CD4-positive, alpha-beta memory T cell (primary cell): ENCODE measurements around the gene ZBTB20. TPM values are rescaled to one million over a fixed set of nuclear protein-coding genes. Genes with fewer than 3 reads are reported as not detected.

ENCODE experiments used
- CTCF ChIA-PET: fragments of 350-600 bp; sonication (Branson Sonifier 250); formaldehyde crosslinking; loops from one replicate; lab custom pipeline; 2021; ENCODE audit warnings: inconsistent platforms; ENCODE audit not compliant: partially characterized antibody; lab: Charles Lee
- POLR2A ChIA-PET: fragments of 350-600 bp; sonication (Branson Sonifier 250); formaldehyde crosslinking; loops from one replicate; lab custom pipeline; 2021; ENCODE audit not compliant: partially characterized antibody; lab: Charles Lee
- DNase-seq, 5 donors: peaks; one replicate each; pipeline versions ENCODE4 v3.0.0 to v3.0.0-alpha.2; 2020 to 2022; ENCODE audit warnings: mixed read lengths in 1 of 5
- H3K27ac ChIP-seq: one replicate; pipeline ENCODE4 v1.7.0; 2013; ENCODE audit warnings: low read depth, low read length
- H3K27me3 ChIP-seq: 2 replicates; pipeline ENCODE4 v1.7.0; 2013; ENCODE audit warnings: mild to moderate bottlenecking, low read length, moderate library complexity; ENCODE audit not compliant: insufficient read depth
- H3K36me3 ChIP-seq: 2 replicates; pipeline ENCODE4 v1.7.0; 2013; ENCODE audit warnings: mild to moderate bottlenecking, low read length, moderate library complexity; ENCODE audit not compliant: insufficient read depth
- H3K4me1 ChIP-seq: 2 replicates; pipeline ENCODE4 v1.7.0; 2013; ENCODE audit warnings: mild to moderate bottlenecking, low read length, moderate library complexity; ENCODE audit not compliant: insufficient read depth
- H3K4me3 ChIP-seq, 2 donors: one replicate each; pipeline ENCODE4 v1.7.0; 2013; ENCODE audit warnings: low read length in 2 of 2, mild to moderate bottlenecking in 1 of 2
- H3K9me3 ChIP-seq, 2 donors: one replicate each; pipeline ENCODE4 v1.7.0; 2013; ENCODE audit warnings: low read length in 2 of 2, control low read depth in 1 of 2; ENCODE audit not compliant: control insufficient read depth in 1 of 2
- H3K27ac Mint-ChIP-seq, 7 donors: one replicate each; pipeline ENCODE4 v1.8.0; 2020 to 2021; ENCODE audit warnings: mixed read lengths in 7 of 7, mild to moderate bottlenecking in 6 of 7, inconsistent platforms in 3 of 7, moderate library complexity in 3 of 7
- H3K27me3 Mint-ChIP-seq, 2 donors: one replicate each; pipeline ENCODE4 v1.8.0; 2020 to 2021; ENCODE audit warnings: mixed read lengths in 2 of 2
- H3K36me3 Mint-ChIP-seq, 2 donors: one replicate each; pipeline ENCODE4 v1.8.0; 2020 to 2021; ENCODE audit warnings: mixed read lengths in 2 of 2, inconsistent platforms in 1 of 2, mild to moderate bottlenecking in 1 of 2
- H3K4me1 Mint-ChIP-seq, 4 donors: one replicate each; pipeline ENCODE4 v1.8.0; 2020 to 2021; ENCODE audit warnings: mixed read lengths in 4 of 4, mild to moderate bottlenecking in 1 of 4
- H3K4me3 Mint-ChIP-seq, 8 donors: one replicate each; pipeline ENCODE4 v1.8.0; 2020 to 2021; ENCODE audit warnings: mixed read lengths in 8 of 8, mild to moderate bottlenecking in 7 of 8, moderate library complexity in 6 of 8, inconsistent platforms in 3 of 8
- H3K9me3 Mint-ChIP-seq, 8 donors: one replicate each; pipeline ENCODE4 v1.8.0; 2020 to 2021; ENCODE audit warnings: mixed read lengths in 8 of 8, mild to moderate bottlenecking in 5 of 8, inconsistent platforms in 3 of 8, moderate library complexity in 1 of 8
- intact Hi-C: fragments of 100-400 bp; cut with micrococcal nuclease; formaldehyde crosslinking; loops from one replicate; pipeline ENCODE4 v1.15.1; 2023
- polyA plus RNA-seq, 2 donors: library from polyadenylated mRNA; unstranded; fragments of 300-500 nt; fragmentation: Illumina TruSeq; gene quantifications; one replicate each; pipeline ENCODE4 v1.2.3, GENCODE V29; 2021
- total RNA-seq, 2 experiments: library from RNA; stranded (reverse); gene quantifications; one replicate each; pipeline ENCODE4 v1.2.3, GENCODE V29; 2021

ZBTB20 gene
- total and polyA plus RNA-seq, 4 experiments from 2014 or later = 21.9 to 58.4 (median 41.4) TPM

DNA sequence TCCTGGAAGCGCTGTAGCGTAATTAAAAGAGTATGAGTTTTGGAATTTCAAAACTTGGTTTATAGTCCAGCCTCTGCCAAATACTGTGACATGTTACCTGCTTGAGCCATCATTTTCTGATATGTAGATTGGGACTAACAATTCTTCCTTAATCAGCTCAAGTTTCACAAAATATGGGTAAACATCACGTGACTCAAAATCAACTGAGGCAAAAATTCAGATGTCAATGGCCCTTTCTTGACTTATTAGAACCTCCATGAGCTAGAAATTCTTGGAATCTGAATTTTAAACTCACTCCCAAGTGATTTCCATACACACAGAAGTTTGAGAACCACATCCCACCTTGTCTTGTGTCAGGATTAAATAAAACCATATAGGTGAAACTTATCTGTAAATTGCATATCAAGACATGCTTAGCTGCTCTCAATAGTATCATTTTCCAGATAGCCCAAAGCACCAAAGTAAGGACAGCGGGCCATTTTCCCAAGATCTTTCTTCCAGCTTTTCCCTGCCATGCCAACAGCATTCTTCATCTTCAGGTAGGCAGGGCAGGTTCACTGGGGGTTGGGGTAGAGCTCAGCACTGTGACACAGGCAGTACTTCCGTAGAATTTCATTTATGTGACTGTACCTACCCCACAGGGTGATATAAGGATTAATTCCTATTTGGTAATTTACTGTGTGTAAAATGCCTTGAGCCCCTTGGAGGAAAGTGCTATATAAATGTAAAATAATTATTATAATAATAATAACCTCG is 474.2 kb downstream of the ZBTB20 start:
- no peaks in the 10 kb centered on the region for H3K9me3 ChIP-seq
- DNase-seq = no peak
- Mint-ChIP-seq H3K27ac (peak overlapping the region in 1 of 7 donors; percentile 42), H3K9me3 (no peaks in the 10 kb centered on the region), H3K36me3 (peaks cover 2 to 18% of the 10 kb centered on the region in 2 donors), H3K27me3 (no peaks in the 10 kb centered on the region), H3K4me3 (no peak overlapping the region), H3K4me1 (peaks cover 0 to 6% (median 3%) of the 10 kb centered on the region in 4 donors)
- no peaks in the 10 kb centered on the region for H3K4me1 ChIP-seq
- intact Hi-C loops = no loop called here
- CTCF ChIA-PET = no interaction called here
- no peak overlapping the region for H3K27ac ChIP-seq
- POLR2A ChIA-PET = no interaction called here
- H3K36me3 ChIP-seq = no peaks in the 10 kb centered on the region
- no peak overlapping the region for H3K4me3 ChIP-seq
- no peaks in the 10 kb centered on the region for H3K27me3 ChIP-seq

DNA sequence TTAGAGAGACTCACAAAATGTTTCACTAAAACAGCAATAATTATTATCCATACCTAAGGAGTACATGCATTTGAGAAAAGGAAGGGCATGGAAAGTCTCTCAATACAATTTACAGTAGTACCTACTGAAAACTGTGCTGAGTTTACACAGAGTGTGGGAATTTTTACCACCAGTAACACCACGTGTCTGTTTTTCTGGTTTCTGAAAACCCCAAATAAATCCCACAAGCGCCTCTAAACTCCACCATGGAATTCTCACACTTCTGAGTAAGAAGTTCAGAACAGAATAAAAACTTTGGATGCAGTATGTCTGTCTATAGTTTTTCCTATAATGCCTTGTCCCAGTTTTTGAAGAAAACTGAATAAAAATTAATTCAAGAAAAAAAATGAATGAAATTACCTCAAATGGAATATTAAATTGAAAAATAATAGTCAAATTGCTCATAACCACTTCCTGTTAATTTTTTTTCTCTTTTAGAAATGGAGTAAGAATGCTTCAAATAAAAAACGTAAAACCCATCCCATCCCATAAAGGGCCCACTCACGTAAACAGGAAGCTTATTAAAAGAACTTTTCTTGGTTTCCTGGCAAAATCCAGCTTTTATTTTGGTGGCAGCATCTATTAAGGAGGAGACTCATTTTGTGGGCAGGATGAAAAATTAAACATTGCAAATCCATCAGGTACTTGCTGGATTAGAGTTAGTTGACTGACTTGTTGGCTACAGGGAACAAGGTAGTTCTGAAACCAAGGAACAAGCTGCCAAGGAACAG is 475.2 kb downstream of the ZBTB20 start:
- Mint-ChIP-seq H3K9me3 (no peaks in the 10 kb centered on the region), H3K27me3 (no peaks in the 10 kb centered on the region), H3K27ac (peak overlapping the region in 1 of 7 donors; percentile 15), H3K4me1 (peaks cover 0 to 6% (median 3%) of the 10 kb centered on the region in 4 donors), H3K4me3 (peak overlapping the region in 1 of 8 donors; percentile 15), H3K36me3 (peaks cover 2 to 23% of the 10 kb centered on the region in 2 donors)
- Histone ChIP-seq H3K4me1 (no peaks in the 10 kb centered on the region), H3K9me3 (no peaks in the 10 kb centered on the region), H3K4me3 (no peak overlapping the region), H3K36me3 (no peaks in the 10 kb centered on the region), H3K27ac (no peak overlapping the region), H3K27me3 (no peaks in the 10 kb centered on the region)
- intact Hi-C loops = no loop called here
- ChIA-PET POLR2A (no interaction called here), CTCF (no interaction called here)
- no peak for DNase-seq

GRCh38 chr3:114669614-114670013 is 477.5 kb downstream of the ZBTB20 start:
- Mint-ChIP-seq H3K27me3 (no peaks in the 10 kb centered on the region), H3K4me3 (no peak overlapping the region), H3K27ac (no peak overlapping the region), H3K4me1 (peaks cover 0 to 6% (median 3%) of the 10 kb centered on the region in 4 donors), H3K36me3 (peaks cover 11 to 37% of the 10 kb centered on the region in 2 donors), H3K9me3 (peaks cover under 1 to 5% (median 3%) of the 10 kb centered on the region in 8 donors)
- Histone ChIP-seq H3K4me1 (no peaks in the 10 kb centered on the region), H3K27me3 (no peaks in the 10 kb centered on the region), H3K4me3 (no peak overlapping the region), H3K36me3 (no peaks in the 10 kb centered on the region), H3K9me3 (no peaks in the 10 kb centered on the region), H3K27ac (no peak overlapping the region)
- intact Hi-C loops = no loop called here
- ChIA-PET POLR2A (no interaction called here), CTCF (no interaction called here)
- DNase-seq = no peak

DNA sequence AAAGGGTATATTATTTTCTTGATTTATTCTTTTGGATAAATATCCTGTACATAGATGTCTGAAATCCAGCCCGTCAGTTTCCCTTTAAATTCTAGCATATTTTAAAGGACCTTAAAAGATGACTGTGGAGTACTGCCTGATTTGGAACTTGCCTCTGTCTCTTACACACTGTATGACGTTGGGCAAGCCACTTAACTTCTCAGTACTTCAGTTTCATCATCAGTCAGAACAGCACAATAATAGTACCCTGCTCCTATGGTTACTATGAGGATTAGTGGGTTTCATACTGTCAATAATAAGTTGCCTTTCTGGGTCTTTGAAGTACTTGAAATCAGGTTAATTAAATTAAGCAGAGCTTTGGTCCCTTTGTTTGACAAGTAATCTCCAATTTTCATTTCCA is 479.0 kb downstream of the ZBTB20 start:
- intact Hi-C loops = no loop called here
- H3K4me1 Mint-ChIP-seq = peaks cover 0 to 6% (median 1%) of the 10 kb centered on the region in 4 donors
- Histone ChIP-seq H3K36me3 (no peaks in the 10 kb centered on the region), H3K27ac (no peak overlapping the region), H3K4me3 (no peak overlapping the region), H3K4me1 (no peaks in the 10 kb centered on the region), H3K27me3 (no peaks in the 10 kb centered on the region), H3K9me3 (no peaks in the 10 kb centered on the region)
- no peak overlapping the region for H3K4me3 Mint-ChIP-seq
- ChIA-PET POLR2A (no interaction called here), CTCF (no interaction called here)
- no peak overlapping the region for H3K27ac Mint-ChIP-seq
- H3K27me3 Mint-ChIP-seq = no peaks in the 10 kb centered on the region
- peaks cover 19 to 37% of the 10 kb centered on the region in 2 donors for H3K36me3 Mint-ChIP-seq
- peaks cover 2 to 13% (median 11%) of the 10 kb centered on the region in 8 donors for H3K9me3 Mint-ChIP-seq
- DNase-seq = no peak

DNA sequence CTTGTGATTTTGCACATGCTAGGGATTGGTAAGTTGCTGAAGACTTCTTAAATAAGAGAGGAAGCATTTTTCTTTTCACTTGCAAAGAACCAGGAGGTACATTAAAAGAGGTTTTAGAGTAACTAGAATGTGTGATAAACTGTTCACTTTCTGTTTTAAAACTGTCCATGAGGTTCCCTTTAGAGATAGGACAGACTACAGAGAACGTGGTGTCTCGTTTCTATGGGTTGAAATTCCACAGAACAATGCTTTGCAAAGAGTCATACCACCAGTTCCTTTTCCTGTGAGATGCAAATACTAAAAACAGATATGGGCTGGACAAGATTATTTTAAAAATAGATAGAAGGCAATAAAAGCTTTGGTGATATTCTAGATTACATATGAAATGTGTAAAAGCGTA is 480.5 kb downstream of the ZBTB20 start:
- H3K27ac Mint-ChIP-seq = no peak overlapping the region
- no peak overlapping the region for H3K4me3 Mint-ChIP-seq
- POLR2A ChIA-PET = no interaction called here
- DNase-seq = no peak
- CTCF ChIA-PET = interaction anchor here (1.5 kb wide), 1 partner anchor 10 kb away, joined by 3 read pairs; no protein-coding TSS in a partner anchor
- no peak overlapping the region for H3K4me3 ChIP-seq
- no peaks in the 10 kb centered on the region for H3K36me3 ChIP-seq
- H3K4me1 ChIP-seq = no peaks in the 10 kb centered on the region
- H3K27me3 ChIP-seq = no peaks in the 10 kb centered on the region
- no peaks in the 10 kb centered on the region for H3K27me3 Mint-ChIP-seq
- H3K36me3 Mint-ChIP-seq = peaks cover 19 to 31% of the 10 kb centered on the region in 2 donors
- H3K9me3 Mint-ChIP-seq = peaks cover 2 to 14% (median 12%) of the 10 kb centered on the region in 8 donors
- H3K27ac ChIP-seq = no peak overlapping the region
- H3K9me3 ChIP-seq = no peaks in the 10 kb centered on the region
- peaks cover 0 to 1% (median 0%) of the 10 kb centered on the region in 4 donors for H3K4me1 Mint-ChIP-seq
- intact Hi-C loops = no loop called here

DNA sequence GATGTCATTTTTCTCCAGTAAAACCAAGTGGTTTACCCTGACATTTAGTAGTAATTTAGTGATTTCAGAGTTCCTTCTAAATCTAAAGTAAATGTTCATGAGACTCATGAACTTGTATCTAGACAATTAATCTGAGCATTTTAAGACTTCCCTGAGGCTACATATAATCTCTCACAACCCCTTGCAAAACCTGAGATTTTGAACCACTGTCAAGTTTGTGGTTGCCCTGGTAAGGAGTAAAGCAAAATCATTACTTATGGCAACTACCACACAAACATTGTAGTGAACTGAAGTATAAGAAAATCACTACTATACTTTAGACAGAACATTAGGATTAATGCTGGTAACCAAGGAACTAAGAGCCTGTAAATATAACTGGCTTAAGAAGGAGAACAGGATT is 483.1 kb downstream of the ZBTB20 start:
- no peaks in the 10 kb centered on the region for H3K4me1 ChIP-seq
- no peaks in the 10 kb centered on the region for H3K27me3 ChIP-seq
- no peaks in the 10 kb centered on the region for H3K9me3 ChIP-seq
- H3K4me3 ChIP-seq = no peak overlapping the region
- intact Hi-C loops = no loop called here
- no peaks in the 10 kb centered on the region for H3K27me3 Mint-ChIP-seq
- no peak overlapping the region for H3K27ac ChIP-seq
- peaks cover 32 to 48% of the 10 kb centered on the region in 2 donors for H3K36me3 Mint-ChIP-seq
- peaks cover 2 to 16% (median 12%) of the 10 kb centered on the region in 8 donors for H3K9me3 Mint-ChIP-seq
- no peaks in the 10 kb centered on the region for H3K36me3 ChIP-seq
- ChIA-PET POLR2A (no interaction called here), CTCF (interaction anchor here (0.7 kb wide), 1 partner anchor 47 kb away, joined by 3 read pairs; no protein-coding TSS in a partner anchor)
- H3K4me3 Mint-ChIP-seq = no peak overlapping the region
- no peak for DNase-seq
- no peaks in the 10 kb centered on the region for H3K4me1 Mint-ChIP-seq
- no peak overlapping the region for H3K27ac Mint-ChIP-seq

DNA sequence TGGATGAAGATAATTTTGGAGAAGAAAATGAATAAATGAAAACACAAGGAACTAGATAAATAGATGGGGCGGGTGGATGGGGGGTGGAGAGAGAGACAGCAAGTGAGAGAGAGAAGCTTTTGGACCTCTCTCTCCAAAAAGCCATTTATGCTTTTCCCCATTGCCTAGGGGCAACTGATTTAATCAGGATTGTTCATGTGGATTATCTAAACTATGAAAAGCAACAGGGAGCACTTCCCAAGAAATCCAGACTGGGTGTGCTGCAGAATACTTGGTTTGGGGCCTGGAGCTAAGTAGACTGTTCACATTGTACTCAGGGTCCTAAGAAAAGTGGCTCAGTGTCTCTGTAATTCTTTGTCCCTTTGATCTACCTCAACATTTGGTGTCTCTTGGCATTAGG is 486.3 kb downstream of the ZBTB20 start:
- no peaks in the 10 kb centered on the region for H3K27me3 ChIP-seq
- no peak for DNase-seq
- no peaks in the 10 kb centered on the region for H3K9me3 ChIP-seq
- Mint-ChIP-seq H3K36me3 (peaks cover 28 to 43% of the 10 kb centered on the region in 2 donors), H3K4me1 (no peaks in the 10 kb centered on the region), H3K9me3 (peaks cover 0 to 15% (median 11%) of the 10 kb centered on the region in 8 donors), H3K4me3 (no peak overlapping the region), H3K27me3 (no peaks in the 10 kb centered on the region), H3K27ac (no peak overlapping the region)
- ChIA-PET POLR2A (no interaction called here), CTCF (no interaction called here)
- intact Hi-C loops = no loop called here
- no peaks in the 10 kb centered on the region for H3K4me1 ChIP-seq
- no peak overlapping the region for H3K4me3 ChIP-seq
- no peak overlapping the region for H3K27ac ChIP-seq
- no peaks in the 10 kb centered on the region for H3K36me3 ChIP-seq
